ENCODE data around the gene NUDT3. TPM values are rescaled to one million over a fixed set of nuclear protein-coding genes. Genes with fewer than 3 reads are reported as not detected.

The NUDT3 gene
- total and polyA plus RNA-seq, 9 donors = 16.0 to 60.7 (median 50.2) TPM

GRCh38 chr6:34391473-34391785 is 1.0 kb downstream of the NUDT3 start:
- DNase-seq = no peak
- WGBS, 3 donors = 0 to 1% (median 1%) methylated on average over 5 of the region's 5 CpGs
- H3K27me3 ChIP-seq = no peaks in the 10 kb centered on the region
- TF ChIP-seq EP300 (IDR thresholded peaks at IDR 0.05) (no peak), CTCF (IDR thresholded peaks at IDR 0.05) (peak in 1 of 3 donors; percentile 7)
- peak overlapping the region; percentile 50 for H3K4me3 ChIP-seq
- H3K9me3 ChIP-seq = no peaks in the 10 kb centered on the region
- H3K4me1 ChIP-seq (ENCODE audit: insufficient read depth) = peaks cover 3% of the 10 kb centered on the region
- no peaks in the 10 kb centered on the region for H3K36me3 ChIP-seq
- peak overlapping the region in 1 of 2 donors; percentile 91 for H3K27ac ChIP-seq
- intact Hi-C loops (cut with DNase I) = loop anchor here in 1 of 4 donors (5.0 kb wide), 1 partner anchor 144 kb away; the partner anchor contains the start of gene SMIM29

- DNase-seq = peak in 1 of 5 donors; percentile 52
- H3K27ac ChIP-seq = peak overlapping the region in 1 of 2 donors; percentile 91
- H3K27me3 ChIP-seq = no peaks in the 10 kb centered on the region
- TF ChIP-seq CTCF (IDR thresholded peaks at IDR 0.05) (no peak), EP300 (IDR thresholded peaks at IDR 0.05) (no peak), POLR2A (IDR thresholded peaks at IDR 0.05) (no peak)
- no peaks in the 10 kb centered on the region for H3K36me3 ChIP-seq
- H3K9me3 ChIP-seq = no peaks in the 10 kb centered on the region
- peak overlapping the region; percentile 50 for H3K4me3 ChIP-seq
- H3K4me1 ChIP-seq (ENCODE audit: insufficient read depth) = peaks cover 3% of the 10 kb centered on the region
- intact Hi-C loops (cut with DNase I) = loop anchor here in 1 of 4 donors (5.0 kb wide), 1 partner anchor 144 kb away; the partner anchor contains the start of gene SMIM29
- WGBS, 3 donors = 21 to 30% (median 25%) methylated on average over 14 of the region's 14 CpGs
These were observed 1.7 kb downstream of the NUDT3 start for GRCh38 chr6:34390531-34391472.

GRCh38 chr6:34389034-34389433 is 3.4 kb downstream of the NUDT3 start:
- Histone ChIP-seq H3K9me3 (no peaks in the 10 kb centered on the region), H3K36me3 (no peaks in the 10 kb centered on the region), H3K4me3 (no peak overlapping the region), H3K27me3 (no peaks in the 10 kb centered on the region), H3K4me1 (ENCODE audit: insufficient read depth) (peaks cover 7% of the 10 kb centered on the region), H3K27ac (no peak overlapping the region)
- no peak for TF ChIP-seq CTCF (IDR thresholded peaks at IDR 0.05)
- no peak for TF ChIP-seq EP300 (IDR thresholded peaks at IDR 0.05)
- TF ChIP-seq POLR2A (IDR thresholded peaks at IDR 0.05) = no peak
- WGBS, 3 donors = 80 to 91% (median 86%) methylated on average over 3 of the region's 3 CpGs
- intact Hi-C loops (cut with DNase I) = loop anchor here in 1 of 4 donors (10.0 kb wide), 1 partner anchor 74 kb away; no protein-coding TSS in a partner anchor
- no peak for DNase-seq

- Histone ChIP-seq H3K36me3 (no peaks in the 10 kb centered on the region), H3K4me3 (no peak overlapping the region), H3K27ac (no peak overlapping the region), H3K4me1 (ENCODE audit: insufficient read depth) (peaks cover 9% of the 10 kb centered on the region), H3K27me3 (no peaks in the 10 kb centered on the region), H3K9me3 (no peaks in the 10 kb centered on the region)
- DNase-seq = no peak
- intact Hi-C loops (cut with DNase I) = loop anchor here in 1 of 4 donors (10.0 kb wide), 1 partner anchor 74 kb away; no protein-coding TSS in a partner anchor
- no peak for TF ChIP-seq POLR2A (IDR thresholded peaks at IDR 0.05)
- no peak for TF ChIP-seq CTCF (IDR thresholded peaks at IDR 0.05)
- no peak for TF ChIP-seq EP300 (IDR thresholded peaks at IDR 0.05)
- 60 to 68% (median 66%) methylated on average over 3 of the region's 3 CpGs for WGBS, 3 donors
These were observed 4.0 kb downstream of the NUDT3 start for GRCh38 chr6:34388421-34388820.

Measured in ovary (tissue), 9 donors.